Sigmoid colon (tissue), 7 donors: ENCODE results near the gene AANAT. TPM values are rescaled to one million over a fixed set of nuclear protein-coding genes. Genes with fewer than 3 reads are reported as not detected.

Experiments
- DNase-seq: peaks from one replicate; pipeline ENCODE4 v3.0.0-alpha.2; 2019
- H3K27ac ChIP-seq, 4 donors: fragments of 200-600 bp; sonication (generic); one replicate each; pipeline ENCODE4 v1.5.1; 2016 to 2019; ENCODE audit warnings: mild to moderate bottlenecking in 1 of 4
- H3K27me3 ChIP-seq, 3 donors: fragments of 200-600 bp; sonication (generic); one replicate each; pipeline ENCODE4 v1.5.1; 2019; ENCODE audit warnings: mild to moderate bottlenecking in 1 of 3
- H3K36me3 ChIP-seq, 4 donors: fragments of 200-600 bp; sonication (generic); one replicate each; pipeline ENCODE4 v1.5.1; 2016 to 2019
- H3K4me1 ChIP-seq, 4 donors: fragments of 200-600 bp; sonication (generic); one replicate each; pipeline ENCODE4 v1.5.1; 2017 to 2019
- H3K4me3 ChIP-seq, 4 donors: fragments of 200-600 bp; sonication (generic); one replicate each; pipeline ENCODE4 v1.5.1; 2017 to 2019; ENCODE audit warnings: mild to moderate bottlenecking in 2 of 4, moderate library complexity in 1 of 4
- H3K9me3 ChIP-seq, 4 donors: fragments of 200-600 bp in 3 of 4; sonication (generic) in 3 of 4; one replicate each; pipeline versions ENCODE4 v1.5.1 to v1.6.1; 2013 to 2019
- EP300 ChIP-seq, 4 donors: sonication (generic); formaldehyde crosslinking; IDR thresholded peaks; one replicate each; pipeline ENCODE4 v1.6.1; 2017; ENCODE audit warnings: antibody characterized with exemption in 4 of 4
- POLR2A ChIP-seq, 2 donors: fragments of 450-650 bp; IDR thresholded peaks; one replicate each; pipeline ENCODE4 v1.6.1; 2016; ENCODE audit warnings: antibody characterized with exemption in 2 of 2, mild to moderate bottlenecking in 2 of 2, moderate library complexity in 2 of 2
- POLR2AphosphoS5 ChIP-seq, 4 donors: sonication (generic); formaldehyde crosslinking; IDR thresholded peaks; one replicate each; pipeline ENCODE4 v1.6.1; 2017; ENCODE audit warnings: antibody characterized with exemption in 4 of 4
- WGBS, 2 donors: extraction: QIAGEN DNeasy Blood & Tissue Kit; methylation state at CpG; one replicate each; pipeline ENCODE4 v1.1.7; 2013; 5-methylcytosine and 5-hydroxymethylcytosine counted together
- intact Hi-C: fragments of 100-400 bp; cut with DNase I; formaldehyde crosslinking; loops from one replicate; pipeline ENCODE4 v1.15.1; 2023
- polyA plus RNA-seq, 3 donors: library from polyadenylated mRNA; stranded (reverse); fragments of 200-250 nt; gene quantifications; one replicate each; pipeline ENCODE4 v1.2.3, GENCODE V29; 2013
- total RNA-seq, 4 donors: library from RNA; depleted of rRNA; stranded (reverse); fragments of >200 nt; gene quantifications; one replicate each; pipeline ENCODE4 v1.1.0, GENCODE V29; 2016
- TF ChIP-seq, protein P1 (sequence below), 4 experiments: fragments of 450-650 bp in 3 of 4; fragments of 200-600 bp in 1 of 4; IDR thresholded peaks; one replicate each; pipeline ENCODE4 v1.5.1; 2016 to 2019; ENCODE audit warnings: antibody characterized with exemption in 4 of 4, mild to moderate bottlenecking in 3 of 4, moderate library complexity in 2 of 4
- donor health status: healthy with polysubstance abuse.
- donor health status: Bipolar disorder and iron deficiency.
- donor health status: healthy.

The AANAT gene
- total and polyA plus RNA-seq, 7 donors = 0.12 TPM; not detected in 6

DNA sequence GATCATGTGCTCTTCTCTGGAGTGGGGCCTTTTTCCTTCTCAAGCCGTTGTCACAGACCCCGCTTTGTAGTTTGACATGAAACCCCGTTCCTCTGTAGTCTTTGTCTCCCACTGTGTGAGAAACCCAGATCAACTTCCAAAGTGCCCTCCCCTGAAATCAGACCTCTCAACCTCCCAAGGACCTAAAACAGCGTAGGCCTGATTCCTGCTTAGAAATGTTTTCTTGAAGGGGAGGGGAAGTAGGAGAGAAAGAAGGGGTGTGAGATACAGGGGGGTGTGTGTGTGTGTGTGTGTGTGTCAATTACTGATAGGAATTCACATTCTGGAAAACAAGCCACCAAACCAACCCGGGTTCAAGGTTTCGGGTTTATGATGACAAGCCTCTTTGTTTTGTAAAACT, 15.9 kb upstream of the AANAT start:
- TF ChIP-seq EP300 (IDR thresholded peaks at IDR 0.05) (no peak), POLR2AphosphoS5 (IDR thresholded peaks at IDR 0.05) (no peak), POLR2A (IDR thresholded peaks at IDR 0.05) (no peak)
- TF ChIP-seq, protein P1, sequence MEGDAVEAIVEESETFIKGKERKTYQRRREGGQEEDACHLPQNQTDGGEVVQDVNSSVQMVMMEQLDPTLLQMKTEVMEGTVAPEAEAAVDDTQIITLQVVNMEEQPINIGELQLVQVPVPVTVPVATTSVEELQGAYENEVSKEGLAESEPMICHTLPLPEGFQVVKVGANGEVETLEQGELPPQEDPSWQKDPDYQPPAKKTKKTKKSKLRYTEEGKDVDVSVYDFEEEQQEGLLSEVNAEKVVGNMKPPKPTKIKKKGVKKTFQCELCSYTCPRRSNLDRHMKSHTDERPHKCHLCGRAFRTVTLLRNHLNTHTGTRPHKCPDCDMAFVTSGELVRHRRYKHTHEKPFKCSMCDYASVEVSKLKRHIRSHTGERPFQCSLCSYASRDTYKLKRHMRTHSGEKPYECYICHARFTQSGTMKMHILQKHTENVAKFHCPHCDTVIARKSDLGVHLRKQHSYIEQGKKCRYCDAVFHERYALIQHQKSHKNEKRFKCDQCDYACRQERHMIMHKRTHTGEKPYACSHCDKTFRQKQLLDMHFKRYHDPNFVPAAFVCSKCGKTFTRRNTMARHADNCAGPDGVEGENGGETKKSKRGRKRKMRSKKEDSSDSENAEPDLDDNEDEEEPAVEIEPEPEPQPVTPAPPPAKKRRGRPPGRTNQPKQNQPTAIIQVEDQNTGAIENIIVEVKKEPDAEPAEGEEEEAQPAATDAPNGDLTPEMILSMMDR (IDR thresholded peaks at IDR 0.05) = no peak
- intact Hi-C loops = loop anchor here (5.0 kb wide), 1 partner anchor 39 kb away; no protein-coding TSS in a partner anchor
- peaks cover 0 to 38% (median 31%) of the 10 kb centered on the region in 4 donors for H3K4me1 ChIP-seq
- H3K27ac ChIP-seq = no peak overlapping the region
- no peaks in the 10 kb centered on the region for H3K36me3 ChIP-seq
- H3K27me3 ChIP-seq = no peaks in the 10 kb centered on the region
- no peak for DNase-seq
- H3K9me3 ChIP-seq = no peaks in the 10 kb centered on the region
- H3K4me3 ChIP-seq = no peak overlapping the region
- 80 to 82% methylated on average over 6 of the region's 6 CpGs for WGBS, 2 donors

DNA sequence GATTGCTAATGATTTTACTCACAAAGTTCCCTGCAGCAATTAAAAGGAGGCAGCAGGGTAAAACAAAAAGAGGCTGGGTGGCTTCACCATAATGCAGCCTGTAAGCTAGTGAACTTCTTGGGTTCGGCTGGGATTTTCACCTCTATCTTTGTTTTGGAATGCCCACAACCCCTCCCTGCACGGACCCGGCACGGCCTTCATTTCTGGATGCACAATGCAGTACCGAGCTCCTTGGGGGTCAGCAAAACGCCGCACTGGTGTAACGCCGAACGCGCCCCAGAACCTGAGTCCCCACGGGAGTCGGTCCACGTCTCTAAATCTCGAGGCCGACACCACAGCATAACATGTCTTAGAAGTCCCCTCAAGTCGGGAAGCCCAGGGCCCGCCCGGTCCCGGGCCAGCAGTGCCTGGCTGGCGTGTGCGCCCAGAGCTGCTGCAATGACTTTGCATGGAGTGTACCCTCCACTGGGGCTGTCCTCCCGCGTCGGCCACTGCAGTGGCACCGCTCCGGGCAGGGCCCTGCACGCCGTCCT, 15.2 kb upstream of the AANAT start:
- H3K27me3 ChIP-seq = no peaks in the 10 kb centered on the region
- no peaks in the 10 kb centered on the region for H3K36me3 ChIP-seq
- no peak for DNase-seq
- H3K4me3 ChIP-seq = peak overlapping the region; percentile 55 to 97 (median 83)
- no peaks in the 10 kb centered on the region for H3K9me3 ChIP-seq
- WGBS, 2 donors = 1 to 2% methylated on average over 29 of the region's 29 CpGs
- TF ChIP-seq, protein P1 (IDR thresholded peaks at IDR 0.05) = no peak
- TF ChIP-seq POLR2AphosphoS5 (IDR thresholded peaks at IDR 0.05) (no peak), POLR2A (IDR thresholded peaks at IDR 0.05) (no peak), EP300 (IDR thresholded peaks at IDR 0.05) (no peak)
- intact Hi-C loops = loop anchor here (5.0 kb wide), 1 partner anchor 40 kb away; no protein-coding TSS in a partner anchor
- peak overlapping the region; percentile 76 to 85 (median 80) for H3K27ac ChIP-seq
- peaks cover 0 to 31% (median 25%) of the 10 kb centered on the region in 4 donors for H3K4me1 ChIP-seq

DNA sequence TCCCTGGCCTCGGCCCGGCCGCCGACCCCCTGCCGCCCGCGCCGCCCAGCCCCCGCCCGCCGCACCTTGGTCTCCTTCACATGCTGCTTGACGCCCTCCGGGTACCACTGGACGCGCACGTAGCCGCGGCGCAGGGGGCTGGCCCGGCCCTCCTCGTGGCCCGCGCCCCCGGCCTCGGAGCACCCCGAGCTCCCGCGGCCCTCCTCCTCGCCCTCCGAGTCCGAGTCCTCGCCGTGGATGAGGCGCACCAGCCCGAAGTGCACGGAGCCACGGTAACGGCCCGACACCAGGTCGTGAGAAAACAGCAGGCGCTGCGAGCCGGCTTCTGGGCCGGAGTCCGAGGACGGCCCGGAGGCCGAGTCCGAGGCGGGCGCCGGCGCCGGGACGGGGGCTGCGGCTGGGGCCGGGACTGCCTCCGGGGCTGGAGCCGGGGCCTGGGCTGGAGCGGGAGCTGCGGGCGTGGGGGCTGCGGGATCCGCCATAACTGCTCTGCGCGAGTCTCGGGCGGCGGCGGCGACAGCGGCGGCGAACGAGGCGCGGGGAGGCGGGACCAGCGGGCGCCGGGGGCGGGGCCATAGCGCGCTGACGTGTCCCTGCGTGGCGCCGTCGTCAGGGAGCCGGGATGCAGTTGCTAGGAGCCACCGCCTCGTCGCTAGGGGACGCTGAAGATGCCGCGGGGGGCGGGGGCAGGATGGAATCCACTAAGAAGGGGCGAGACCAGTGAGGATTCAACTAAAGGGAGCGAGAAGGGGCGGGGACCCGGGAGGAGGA, 14.6 kb upstream of the AANAT start, which contains the start of gene UBE2O:
UBE2O (minus strand) TSS at position 493 of the 771 bp plus-strand sequence; CDS start at position 482, 11 bp downstream.
- intact Hi-C loops = loop anchor here (5.0 kb wide), 1 partner anchor 41 kb away; no protein-coding TSS in a partner anchor
- peak; percentile 89 for DNase-seq
- H3K4me1 ChIP-seq = peaks cover 0 to 25% (median 20%) of the 10 kb centered on the region in 4 donors
- no peak for TF ChIP-seq POLR2A (IDR thresholded peaks at IDR 0.05)
- TF ChIP-seq, protein P1 (IDR thresholded peaks at IDR 0.05) = peak in 2 of 4 experiments; percentile 19 to 57
- TF ChIP-seq POLR2AphosphoS5 (IDR thresholded peaks at IDR 0.05) = peak in 3 of 4 donors; percentile 6 to 72 (median 53)
- no peak for TF ChIP-seq EP300 (IDR thresholded peaks at IDR 0.05)
- no peaks in the 10 kb centered on the region for H3K36me3 ChIP-seq
- 0 to 1% methylated on average over 101 of the region's 101 CpGs for WGBS, 2 donors
- H3K9me3 ChIP-seq = no peaks in the 10 kb centered on the region
- H3K4me3 ChIP-seq = peak within 1 kb of the TSS; percentile 55 to 97 (median 83)
- no peaks in the 10 kb centered on the region for H3K27me3 ChIP-seq
- peak within 1 kb of the TSS; percentile 76 to 85 (median 80) for H3K27ac ChIP-seq

DNA sequence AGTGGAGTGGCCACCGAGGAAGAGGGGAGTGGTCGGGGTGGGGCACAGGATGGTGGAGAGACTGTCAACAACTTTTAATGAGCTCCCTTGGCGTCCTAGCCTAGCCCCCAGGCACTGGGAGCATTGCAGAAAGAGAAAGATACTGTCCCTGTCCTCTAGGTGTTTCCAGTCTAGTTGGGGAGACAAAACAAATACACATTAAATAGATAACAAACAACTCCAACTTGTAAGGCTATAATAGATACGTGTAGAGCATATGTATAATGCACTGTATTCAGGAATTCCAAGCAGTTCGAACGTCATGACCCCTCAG, 14.0 kb upstream of the AANAT start:
- Histone ChIP-seq H3K27me3 (no peaks in the 10 kb centered on the region), H3K4me3 (peak overlapping the region in 2 of 4 donors; percentile 94 to 97), H3K36me3 (no peaks in the 10 kb centered on the region), H3K4me1 (peaks cover 0 to 22% (median 15%) of the 10 kb centered on the region in 4 donors), H3K27ac (peak overlapping the region in 1 of 4 donors; percentile 82), H3K9me3 (no peaks in the 10 kb centered on the region)
- 20 to 37% methylated on average over 6 of the region's 6 CpGs for WGBS, 2 donors
- no peak for DNase-seq
- TF ChIP-seq POLR2A (IDR thresholded peaks at IDR 0.05) = no peak
- TF ChIP-seq, protein P1 (IDR thresholded peaks at IDR 0.05) = no peak
- no peak for TF ChIP-seq POLR2AphosphoS5 (IDR thresholded peaks at IDR 0.05)
- no peak for TF ChIP-seq EP300 (IDR thresholded peaks at IDR 0.05)
- intact Hi-C loops = loop anchor here (5.0 kb wide), 1 partner anchor 41 kb away; no protein-coding TSS in a partner anchor
